ENCODE data around the gene ENTHD1.

The ENTHD1 gene

DNA sequence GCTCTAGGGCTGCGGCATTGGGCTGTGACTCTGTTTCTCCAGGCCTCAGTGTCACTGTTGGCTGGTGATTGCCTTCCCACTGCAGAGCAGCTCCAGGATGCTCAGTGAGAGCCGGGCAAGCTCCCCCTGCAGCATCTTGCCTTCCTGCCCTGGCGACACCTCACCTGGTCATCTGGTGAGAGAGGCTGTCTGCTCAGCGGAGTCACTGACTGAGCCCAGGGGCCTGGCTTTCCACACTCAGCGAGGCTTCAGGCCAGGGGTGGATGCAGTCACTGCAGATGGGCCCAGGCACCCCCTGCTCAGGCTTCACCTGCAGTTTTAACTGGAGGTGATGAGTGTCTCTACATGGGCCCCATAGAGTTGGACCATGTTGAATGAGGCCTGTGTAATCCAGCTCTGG lies 186.2 kb downstream of the ENTHD1 start:
- no peak for DNase-seq

DNA sequence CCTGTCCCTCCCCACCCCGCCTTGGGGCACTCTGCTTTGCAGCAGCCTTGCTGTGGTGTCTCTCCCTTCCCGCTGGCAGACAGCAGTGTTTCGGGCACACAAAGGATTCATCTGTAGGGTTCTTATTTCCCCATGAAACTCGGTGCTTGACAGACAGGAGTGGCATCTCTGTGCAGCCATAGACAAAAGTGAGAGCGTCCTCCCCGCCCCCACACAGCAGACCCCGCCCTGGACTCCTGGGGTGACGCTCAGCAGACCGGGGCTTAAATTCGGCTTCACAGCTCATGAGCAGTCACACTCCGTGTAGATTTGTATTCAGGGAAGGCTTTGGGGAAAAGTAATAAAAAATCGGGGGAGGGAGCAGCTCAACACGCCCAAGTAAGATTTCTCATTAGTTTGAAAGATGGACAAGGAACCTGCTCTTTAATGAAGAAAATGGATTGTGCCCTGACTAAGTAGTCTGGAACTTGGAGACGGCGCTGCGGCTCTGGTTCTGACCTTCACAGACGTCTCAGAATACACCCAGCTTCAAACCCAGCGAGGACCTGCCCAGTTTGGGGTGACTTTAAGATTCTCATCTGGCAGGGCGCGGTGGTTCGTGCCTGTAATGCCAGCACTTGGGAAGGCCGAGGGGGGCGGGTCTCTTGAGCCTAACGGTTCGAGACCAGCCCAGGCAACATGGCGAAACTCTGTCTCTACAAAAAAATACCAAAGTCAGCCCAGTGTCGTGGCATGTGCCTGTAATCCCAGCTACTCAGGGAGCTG lies 187.0 kb downstream of the ENTHD1 start:
- no peak for DNase-seq

DNA sequence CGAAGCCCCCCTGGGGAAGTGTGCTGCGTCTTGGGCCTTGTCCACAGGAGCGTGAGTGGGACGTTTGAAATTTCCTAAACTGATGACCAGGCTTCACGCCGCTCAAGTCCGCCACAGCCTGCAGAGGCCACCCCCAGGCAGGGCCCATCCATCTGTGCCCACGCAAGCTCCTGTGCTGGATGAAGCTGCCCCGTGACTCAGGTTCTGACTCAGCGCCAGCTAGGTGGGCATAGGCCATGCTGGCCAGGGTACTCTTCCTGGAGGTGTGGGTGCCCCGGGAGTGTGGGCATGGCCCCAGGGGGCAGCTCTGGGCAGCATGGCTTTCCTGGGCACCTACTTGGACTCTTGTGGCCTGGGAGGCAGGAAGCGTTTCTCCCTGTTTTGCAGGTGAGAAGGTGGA lies 188.2 kb downstream of the ENTHD1 start:
- DNase-seq: no peak

DNA sequence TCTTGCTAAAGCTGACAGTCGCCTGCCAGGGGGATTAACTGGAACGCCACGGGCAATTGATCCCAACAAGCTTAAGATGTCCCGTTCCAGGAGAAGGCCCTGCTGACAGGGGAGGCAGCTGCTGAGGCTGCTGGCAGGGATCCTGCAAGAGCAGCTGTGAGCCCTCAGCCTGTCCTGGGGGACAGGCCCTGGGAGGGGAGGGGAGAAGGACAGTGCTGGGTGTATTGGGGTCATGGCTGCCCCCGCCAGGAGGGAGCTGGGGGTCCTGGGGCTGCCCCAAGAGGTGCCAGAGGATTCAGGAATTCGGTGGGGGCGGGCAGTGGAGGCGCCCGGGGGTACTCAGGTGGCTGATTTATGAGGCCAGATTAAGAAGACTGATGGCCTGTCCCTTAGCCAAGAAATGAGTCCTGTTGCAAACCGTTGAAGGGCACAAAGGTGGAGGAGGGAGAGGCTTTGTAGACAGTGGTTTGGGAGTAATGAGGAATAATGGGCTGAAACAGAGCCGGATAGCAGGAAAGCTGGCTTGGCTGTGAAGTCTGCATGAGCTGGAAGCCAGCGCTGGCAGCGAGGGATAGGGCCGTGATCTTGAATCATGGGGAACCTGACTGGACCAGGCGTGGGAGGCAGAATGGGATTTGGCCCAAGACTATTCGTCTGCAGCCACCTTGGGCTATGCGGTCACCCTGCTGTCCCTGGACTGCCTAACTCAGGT lies 189.5 kb downstream of the ENTHD1 start:
- DNase-seq: no peak

DNA sequence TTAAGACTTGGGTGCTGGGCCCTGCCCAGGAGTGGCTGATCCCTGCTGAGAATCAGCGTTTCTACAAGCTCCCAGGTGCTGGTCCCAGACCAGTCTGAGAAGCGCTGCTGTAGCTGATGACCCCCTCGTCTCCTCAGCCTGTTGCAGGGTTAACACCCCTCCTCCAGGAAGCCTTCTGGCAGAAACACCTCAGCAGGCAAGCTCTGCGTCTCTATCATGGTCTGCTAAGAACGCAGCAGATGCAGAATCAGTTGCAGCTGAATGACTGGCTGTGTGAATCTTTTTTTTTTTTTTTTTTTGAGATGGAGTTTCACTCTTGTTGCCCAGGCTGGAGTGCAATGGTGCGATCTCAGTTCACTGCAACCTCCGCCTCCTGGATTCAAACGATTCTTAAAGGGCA lies 190.5 kb downstream of the ENTHD1 start:
- no peak for DNase-seq

DNA sequence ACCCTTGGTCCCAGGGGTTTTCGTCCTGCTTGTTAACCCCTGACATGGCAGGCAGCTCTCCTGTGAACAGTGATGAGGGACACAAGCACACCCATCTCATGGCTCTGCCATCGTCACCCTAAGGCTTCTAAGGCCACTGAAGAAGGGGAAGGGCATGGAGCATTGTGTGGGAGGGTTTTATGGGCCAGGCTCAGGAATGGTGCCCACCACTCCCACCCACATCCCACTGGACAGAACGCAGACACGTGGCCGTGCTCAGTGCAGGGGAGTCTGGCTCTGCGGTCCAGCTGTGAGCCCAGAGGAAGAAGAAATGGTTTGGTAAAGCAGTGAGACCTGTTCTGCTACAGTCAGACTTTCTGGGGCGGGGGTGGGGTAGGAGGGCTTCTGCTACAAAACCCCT lies 193.0 kb downstream of the ENTHD1 start:
- DNase-seq: no peak

DNA sequence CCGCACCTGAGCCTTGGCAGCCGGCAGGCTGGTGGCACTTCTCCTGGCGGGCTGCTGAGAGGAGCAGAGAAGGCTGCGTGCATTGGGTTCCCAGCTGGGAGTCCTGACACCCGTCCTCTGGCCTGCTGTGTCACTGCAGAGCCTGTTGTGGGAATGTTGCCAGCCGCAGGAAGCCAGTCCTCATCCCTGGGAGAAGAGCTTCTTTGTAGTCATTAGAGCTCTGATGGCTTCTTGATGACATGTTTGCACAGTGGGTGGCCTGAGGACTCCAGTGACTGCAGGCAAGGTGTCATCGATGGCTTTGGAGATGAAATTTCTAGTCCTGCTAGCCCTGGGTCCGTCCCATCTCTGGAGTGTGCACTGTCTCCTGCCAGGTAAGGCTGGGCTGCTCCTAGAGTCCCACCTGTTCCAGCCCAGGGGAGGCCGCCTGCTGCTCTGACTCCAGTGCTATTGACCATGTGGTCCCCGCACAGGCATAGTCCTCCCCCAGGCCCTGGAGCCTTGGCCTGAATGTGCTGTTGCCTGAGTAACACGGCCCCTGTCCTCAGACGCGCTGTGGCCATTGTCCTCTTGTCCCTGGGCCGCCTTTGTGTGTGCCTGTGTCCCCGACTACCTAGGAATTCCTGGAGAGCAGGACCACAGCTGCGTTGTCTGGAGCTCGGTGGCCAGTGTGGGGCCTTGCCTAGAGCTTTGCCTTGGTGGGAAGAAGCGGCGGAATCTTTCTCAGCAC lies 193.8 kb downstream of the ENTHD1 start:
- no peak for DNase-seq

DNA sequence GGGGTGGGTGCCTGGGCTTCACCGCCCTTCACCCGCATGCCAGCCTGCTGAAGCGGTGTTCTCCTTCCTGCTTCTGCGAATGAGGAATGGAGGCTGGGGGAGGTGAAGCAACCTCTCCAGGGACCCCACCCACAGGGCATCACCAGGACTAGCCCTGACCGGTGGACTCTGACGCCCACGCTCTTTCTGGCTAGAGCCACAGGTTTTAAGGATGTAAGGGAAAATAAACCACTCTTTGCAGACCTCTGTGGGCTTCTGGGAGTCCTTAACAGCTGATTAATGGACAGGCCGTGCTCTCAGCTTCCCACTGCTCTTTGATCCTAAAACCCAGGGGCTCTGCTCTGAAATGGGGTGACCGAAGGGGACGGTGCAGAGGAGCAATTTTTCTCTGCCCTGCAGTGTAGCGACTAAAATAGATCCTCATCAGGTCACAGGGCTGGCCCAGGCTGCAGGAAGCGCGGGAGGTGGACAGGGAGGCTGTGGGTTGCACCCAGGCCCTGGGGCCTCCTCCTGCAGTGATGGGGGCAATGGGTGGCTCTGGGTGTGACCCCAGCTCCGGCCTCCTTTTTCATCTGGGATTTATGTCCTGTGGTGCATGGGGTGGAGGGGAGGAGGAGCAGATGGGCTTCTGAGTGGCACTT lies 195.7 kb downstream of the ENTHD1 start:
- no peak for DNase-seq

DNA sequence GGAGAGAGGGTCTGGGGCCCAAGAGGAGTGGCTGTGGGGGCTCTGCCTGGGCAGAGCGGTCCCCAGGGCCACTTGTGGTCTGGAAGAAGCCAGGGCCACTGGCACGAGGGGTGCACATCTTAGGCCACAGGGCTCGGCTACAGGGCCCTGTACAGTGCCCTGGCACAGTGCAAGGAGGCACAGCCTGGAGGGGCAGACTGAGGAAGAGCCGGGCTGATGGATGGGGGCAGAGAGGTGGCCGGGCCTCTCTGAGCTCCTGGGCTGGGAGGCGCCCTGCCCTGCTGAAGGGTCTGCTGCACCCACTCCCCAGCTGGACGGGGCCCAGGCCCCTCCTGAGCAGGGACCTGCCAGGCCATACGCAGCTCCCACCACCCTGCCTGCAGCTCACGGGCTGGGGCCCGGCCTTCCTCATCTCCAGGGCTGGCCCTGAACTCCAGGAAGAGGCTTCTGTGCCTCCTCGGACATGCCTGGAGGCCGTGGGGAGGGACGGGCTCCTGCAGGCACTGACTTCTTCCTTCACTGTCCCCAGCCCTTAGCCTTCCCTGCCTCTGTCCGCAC lies 199.5 kb downstream of the ENTHD1 start:
- DNase-seq: no peak
